A549 treated with RU486 at 1 μM for 4 hours (cell line): ENCODE results near the gene STH. TPM values are rescaled to one million over a fixed set of nuclear protein-coding genes. Genes with fewer than 3 reads are reported as not detected.

Experiments
- total RNA-seq: library from RNA; stranded (reverse); fragments of 200-300 nt; extraction: Qiagen RNA extraction; gene quantifications from 5 replicates; pipeline ENCODE4 v1.2.3, GENCODE V29; 2022; ENCODE audit warnings: low read depth

STH gene, protein sequence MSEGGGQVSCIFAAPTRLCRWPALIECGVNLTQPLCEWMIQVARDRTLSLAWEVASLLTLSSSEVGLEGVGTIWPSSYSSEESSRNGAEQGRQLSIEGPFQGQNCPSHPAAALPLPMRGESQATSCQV
- not detected in 5 replicates for total RNA-seq

DNA sequence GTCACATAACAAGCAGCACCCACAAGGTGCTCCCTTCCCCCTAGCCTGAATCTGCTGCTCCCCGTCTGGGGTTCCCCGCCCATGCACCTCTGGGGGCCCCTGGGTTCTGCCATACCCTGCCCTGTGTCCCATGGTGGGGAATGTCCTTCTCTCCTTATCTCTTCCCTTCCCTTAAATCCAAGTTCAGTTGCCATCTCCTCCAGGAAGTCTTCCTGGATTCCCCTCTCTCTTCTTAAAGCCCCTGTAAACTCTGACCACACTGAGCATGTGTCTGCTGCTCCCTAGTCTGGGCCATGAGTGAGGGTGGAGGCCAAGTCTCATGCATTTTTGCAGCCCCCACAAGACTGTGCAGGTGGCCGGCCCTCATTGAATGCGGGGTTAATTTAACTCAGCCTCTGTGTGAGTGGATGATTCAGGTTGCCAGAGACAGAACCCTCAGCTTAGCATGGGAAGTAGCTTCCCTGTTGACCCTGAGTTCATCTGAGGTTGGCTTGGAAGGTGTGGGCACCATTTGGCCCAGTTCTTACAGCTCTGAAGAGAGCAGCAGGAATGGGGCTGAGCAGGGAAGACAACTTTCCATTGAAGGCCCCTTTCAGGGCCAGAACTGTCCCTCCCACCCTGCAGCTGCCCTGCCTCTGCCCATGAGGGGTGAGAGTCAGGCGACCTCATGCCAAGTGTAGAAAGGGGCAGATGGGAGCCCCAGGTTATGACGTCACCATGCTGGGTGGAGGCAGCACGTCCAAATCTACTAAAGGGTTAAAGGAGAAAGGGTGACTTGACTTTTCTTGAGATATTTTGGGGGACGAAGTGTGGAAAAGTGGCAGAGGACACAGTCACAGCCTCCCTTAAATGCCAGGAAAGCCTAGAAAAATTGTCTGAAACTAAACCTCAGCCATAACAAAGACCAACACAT is at the start of gene STH:
Gene STH (plus strand): TSS at position 264 of the 913 bp plus-strand sequence. CDS start 30 bp downstream, at position 294.

Other genes with a start within 250 kb of the STH start
- 0.15 to 0.21 TPM in 2 of 5 replicates, not detected in the others for gene CRHR1, start 214.9 kb upstream of the STH start, total RNA-seq
- not detected in 5 replicates for gene SPPL2C, start 154.4 kb upstream of the STH start, total RNA-seq
- gene MAPT, start 104.7 kb upstream of the STH start, total RNA-seq, result 1.6 to 1.9 TPM (median 1.7 TPM) in 5 replicates
- gene KANSL1, start 194.2 kb downstream of the STH start, total RNA-seq, result 19.3 to 23.2 TPM (median 22.3 TPM) in 5 replicates